ENCODE data around the gene CAB39L.

- no peak for TF ChIP-seq CTCF (IDR thresholded peaks at IDR 0.05 in 4 of 5, conservative IDR thresholded peaks at IDR 0.05 in 1 of 5)
- TF ChIP-seq POLR2A (IDR thresholded peaks at IDR 0.05) = no peak
Observed at GRCh38 chr13:49320975-49321374, 122.9 kb downstream of the CAB39L start.
